C1 segment of cervical spinal cord (tissue), 14 donors: ENCODE data around the gene SLC9A7.
A peak's percentile ranks its signal among the peaks of the same experiment; 100 is the strongest.
"Not testable (repeated sequence)": the region's sequence is repeated elsewhere in the genome, so short reads cannot be mapped to it uniquely, and the experiment has no call there.

Experiments
- DNase-seq, 14 donors: peaks; one replicate each; lab custom pipeline; 2025; lab: John Stamatoyannopoulos, UW

SLC9A7 gene

GRCh38 chrX:46754586-46755061 is 4.3 kb downstream of the SLC9A7 start:
- DNase-seq = no peak

- DNase-seq = no peak
Observed at GRCh38 chrX:46754036-46754435, 4.9 kb downstream of the SLC9A7 start.

- DNase-seq = no peak
Observed at GRCh38 chrX:46750889-46751288, 8.0 kb downstream of the SLC9A7 start.

- no peak for DNase-seq
Observed at GRCh38 chrX:46744009-46744408, 14.9 kb downstream of the SLC9A7 start.

- DNase-seq = no peak
Observed at GRCh38 chrX:46743046-46743445, 15.9 kb downstream of the SLC9A7 start.

GRCh38 chrX:46739736-46740135 is 19.2 kb downstream of the SLC9A7 start:
- no peak for DNase-seq

GRCh38 chrX:46737462-46737861 is 21.5 kb downstream of the SLC9A7 start:
- DNase-seq = no peak

- no peak for DNase-seq
Observed at GRCh38 chrX:46737041-46737440, 21.9 kb downstream of the SLC9A7 start.

GRCh38 chrX:46735622-46736021 is 23.3 kb downstream of the SLC9A7 start:
- DNase-seq = no peak

- DNase-seq = no peak
Observed at GRCh38 chrX:46733226-46733625, 25.7 kb downstream of the SLC9A7 start.

- DNase-seq = no peak
Observed at GRCh38 chrX:46730765-46731164, 28.2 kb downstream of the SLC9A7 start.

- no peak for DNase-seq
Observed at GRCh38 chrX:46727441-46727840, 31.5 kb downstream of the SLC9A7 start.

- not testable (repeated sequence) for DNase-seq
Observed at GRCh38 chrX:46723569-46723927, 35.4 kb downstream of the SLC9A7 start.

- no peak for DNase-seq
Observed at GRCh38 chrX:46722742-46723568, 36.0 kb downstream of the SLC9A7 start.

- no peak for DNase-seq
Observed at GRCh38 chrX:46716796-46717195, 42.1 kb downstream of the SLC9A7 start.

- no peak for DNase-seq
Observed at GRCh38 chrX:46715997-46716396, 42.9 kb downstream of the SLC9A7 start.

- no peak for DNase-seq
Observed at GRCh38 chrX:46715530-46715929, 43.4 kb downstream of the SLC9A7 start.

- no peak for DNase-seq
Observed at GRCh38 chrX:46713672-46714490, 45.0 kb downstream of the SLC9A7 start.

GRCh38 chrX:46712764-46713163 is 46.2 kb downstream of the SLC9A7 start:
- no peak for DNase-seq

- peak in 1 of 14 donors; percentile 6 for DNase-seq
Observed at GRCh38 chrX:46710927-46711623, 47.8 kb downstream of the SLC9A7 start.

GRCh38 chrX:46710425-46710824 is 48.5 kb downstream of the SLC9A7 start:
- no peak for DNase-seq
